Hematopoietic multipotent progenitor cell treated with erythropoietin and hydrocortisone succinate and interleukin-3 and kit ligand, for 6 days (in vitro differentiated cells): ENCODE measurements around the gene ZDHHC7.
A peak's percentile ranks its signal among the peaks of the same experiment; 100 is the strongest.
"Not testable (repeated sequence)": the region's sequence is repeated elsewhere in the genome, so short reads cannot be mapped to it uniquely, and the experiment has no call there.

Experiments
- DNase-seq: peaks from one replicate; pipeline ENCODE4 v3.0.0-alpha.2; 2015

The ZDHHC7 gene

DNA sequence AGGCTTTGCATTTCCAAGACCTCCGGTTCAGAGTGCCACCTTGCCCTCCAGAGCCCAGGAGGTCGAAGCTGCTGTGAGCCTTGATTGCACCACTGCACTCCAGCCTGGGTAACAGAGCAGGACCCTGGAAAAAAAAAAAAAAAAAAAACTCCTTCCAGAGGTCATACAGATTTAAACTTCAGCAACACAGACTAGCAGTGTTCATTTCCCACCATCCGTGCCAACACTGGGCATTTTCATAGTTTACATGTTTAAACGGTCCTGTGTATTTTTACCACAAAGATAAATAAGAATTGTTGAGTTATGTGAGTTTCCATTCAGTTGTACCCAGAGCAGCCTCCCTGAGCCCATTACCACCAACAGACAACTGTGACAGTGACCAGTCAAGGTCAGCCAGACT lies 50.4 kb downstream of the ZDHHC7 start:
- DNase-seq = no peak

DNA sequence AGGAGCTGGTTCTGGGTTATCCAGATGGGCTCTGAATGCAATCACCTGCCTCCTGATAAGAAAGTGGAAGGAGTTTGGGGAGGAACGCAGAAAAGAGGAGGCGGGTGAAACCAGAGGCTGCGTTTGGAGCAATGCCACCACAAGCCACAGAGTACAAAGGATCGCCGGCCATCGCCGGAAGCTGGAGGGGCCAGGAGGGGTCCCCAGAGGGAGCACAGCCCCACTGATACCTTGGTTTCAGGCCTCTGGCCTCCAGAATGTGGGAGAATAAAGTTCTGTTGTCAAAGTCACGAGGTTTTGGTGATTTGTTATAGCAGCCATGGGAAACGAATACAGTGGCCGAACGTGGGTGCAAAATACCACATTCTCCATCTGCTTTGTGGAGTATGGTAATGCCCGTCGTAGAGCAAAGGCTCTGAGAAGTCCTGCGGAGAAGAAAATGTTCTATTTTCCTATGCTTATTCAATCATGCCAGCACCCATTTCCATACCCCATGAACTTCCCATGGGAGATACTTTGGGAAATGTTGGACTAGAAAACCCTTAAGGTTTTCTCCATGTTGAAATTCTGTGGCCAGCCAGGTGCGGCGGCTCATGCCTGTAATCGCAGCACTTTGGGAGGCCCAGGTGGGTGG lies 51.4 kb downstream of the ZDHHC7 start:
- DNase-seq = no peak

DNA sequence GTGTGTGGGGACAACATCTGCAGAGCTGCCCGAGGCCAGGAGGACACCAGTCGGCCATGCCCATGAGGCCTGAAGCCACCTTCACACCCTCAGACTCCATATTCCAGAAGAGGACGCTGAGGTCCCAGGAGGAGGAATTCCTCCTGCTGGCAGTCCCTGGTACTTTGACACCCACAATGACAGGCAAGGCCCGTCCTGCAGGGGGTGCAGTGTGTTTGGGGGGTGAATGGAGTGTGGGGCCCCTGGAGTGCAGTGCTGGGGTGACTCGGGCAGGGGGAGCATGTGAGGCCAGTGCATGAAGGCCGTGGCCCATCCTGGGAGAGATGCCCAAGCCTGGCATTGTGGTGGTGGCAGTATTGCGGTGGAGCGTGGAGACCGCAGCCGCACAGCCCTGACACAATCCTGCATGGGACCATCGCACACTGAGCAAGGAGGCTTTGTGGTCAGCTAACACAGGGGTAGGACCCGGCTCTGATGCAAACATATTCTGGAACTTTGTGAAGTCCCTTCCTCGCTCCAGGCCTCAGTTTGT lies 52.2 kb downstream of the ZDHHC7 start:
- DNase-seq = peak; percentile 50

DNA sequence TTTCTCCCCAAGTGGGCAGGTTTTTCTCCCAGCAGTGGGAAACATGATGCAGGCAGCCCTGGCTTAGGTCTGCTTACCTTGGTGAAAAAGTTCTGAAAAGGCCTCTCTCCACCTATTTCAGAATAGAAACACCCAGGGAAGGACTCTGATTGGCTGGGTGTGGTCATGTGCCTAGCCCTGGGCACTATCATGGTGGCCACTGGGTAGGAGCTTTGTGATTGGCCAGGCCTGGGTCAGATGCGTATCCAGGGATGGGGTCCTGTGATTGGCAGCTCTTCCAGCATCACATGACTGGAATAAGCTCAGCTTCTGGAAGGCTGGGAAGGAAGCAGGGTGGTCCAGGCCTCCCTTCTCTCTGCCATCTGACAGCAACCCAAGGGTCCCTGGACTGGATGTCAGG lies 53.5 kb downstream of the ZDHHC7 start:
- no peak for DNase-seq

GRCh38 chr16:84957192-84957591 lies 54.1 kb downstream of the ZDHHC7 start:
- no peak for DNase-seq

- DNase-seq = no peak
These were observed 55.9 kb downstream of the ZDHHC7 start for GRCh38 chr16:84955427-84955826.

GRCh38 chr16:84953190-84953746 lies 58.1 kb downstream of the ZDHHC7 start:
- peak; percentile 46 for DNase-seq

GRCh38 chr16:84952335-84953189 lies 58.8 kb downstream of the ZDHHC7 start:
- peak; percentile 96 for DNase-seq

- peak; percentile 82 for DNase-seq
These were observed 60.4 kb downstream of the ZDHHC7 start for GRCh38 chr16:84950906-84951305.

DNA sequence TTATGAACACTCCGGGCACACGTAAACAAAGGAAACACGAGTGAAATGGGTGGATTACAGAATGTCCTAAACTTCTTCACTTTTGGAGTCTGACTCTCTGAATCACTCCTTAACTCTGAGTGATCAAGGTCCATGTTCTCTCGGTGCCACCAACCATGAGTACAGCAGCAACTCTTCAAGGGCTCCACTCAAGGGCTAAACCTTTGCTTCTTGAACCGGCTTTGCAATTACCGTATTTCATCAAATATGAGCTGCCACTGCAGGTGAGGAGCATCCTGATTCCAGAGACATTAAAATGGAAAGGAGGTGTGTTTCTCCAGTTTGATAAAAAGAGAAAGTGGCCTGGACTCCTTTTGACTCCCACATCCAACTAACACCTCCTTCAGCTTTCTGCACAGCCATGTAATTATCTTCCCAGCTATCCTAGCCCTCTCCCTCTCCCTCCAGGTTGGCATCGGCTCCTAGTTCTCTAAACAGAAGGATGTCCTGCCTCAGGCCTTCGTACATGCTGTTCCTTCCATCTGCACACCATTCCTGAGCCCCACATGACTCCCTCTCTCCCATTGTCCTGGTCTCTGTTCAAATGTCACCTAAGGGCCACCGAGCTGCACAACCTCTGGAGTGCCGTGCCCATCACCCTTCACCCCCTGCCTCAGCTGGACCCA lies 61.4 kb downstream of the ZDHHC7 start:
- no peak for DNase-seq

DNA sequence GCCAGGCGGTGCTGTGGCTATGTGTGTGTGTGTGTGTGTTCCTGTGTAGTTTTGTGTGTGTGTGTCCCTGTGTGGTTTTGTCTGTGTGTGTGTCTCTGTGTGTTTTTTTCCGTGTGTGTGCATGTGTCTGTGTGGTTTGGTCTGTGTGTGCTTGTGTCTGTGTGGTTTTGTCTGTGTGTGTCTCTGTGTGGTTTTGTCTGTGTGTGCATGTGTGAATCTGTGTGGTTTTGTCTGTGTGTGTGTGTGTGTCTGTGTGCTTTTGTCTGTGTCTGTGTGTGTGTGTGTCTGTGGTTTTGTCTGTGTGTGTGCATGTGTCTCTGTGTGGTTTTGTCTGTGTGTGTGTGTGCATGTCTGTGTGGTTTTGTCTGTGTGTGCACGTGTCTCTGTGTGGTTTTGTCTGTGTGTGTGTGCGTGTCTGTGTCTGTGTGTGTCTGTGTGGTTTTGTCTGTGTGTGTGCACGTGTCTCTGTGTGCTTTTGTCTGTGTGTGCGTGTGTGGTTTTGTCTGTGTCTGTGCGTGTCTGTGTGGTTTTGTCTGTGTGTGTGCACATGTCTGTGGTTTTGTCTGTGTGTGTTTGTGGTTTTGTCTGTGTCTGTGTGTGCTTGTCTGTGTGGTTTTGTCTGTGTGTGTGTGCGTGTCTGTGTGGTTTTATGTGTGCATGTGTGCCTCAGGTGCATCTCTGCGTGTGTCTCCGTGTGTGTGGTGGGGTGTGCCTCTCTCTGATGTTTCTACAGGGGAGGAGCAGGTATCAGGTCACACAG lies 62.3 kb downstream of the ZDHHC7 start:
- no peak for DNase-seq

DNA sequence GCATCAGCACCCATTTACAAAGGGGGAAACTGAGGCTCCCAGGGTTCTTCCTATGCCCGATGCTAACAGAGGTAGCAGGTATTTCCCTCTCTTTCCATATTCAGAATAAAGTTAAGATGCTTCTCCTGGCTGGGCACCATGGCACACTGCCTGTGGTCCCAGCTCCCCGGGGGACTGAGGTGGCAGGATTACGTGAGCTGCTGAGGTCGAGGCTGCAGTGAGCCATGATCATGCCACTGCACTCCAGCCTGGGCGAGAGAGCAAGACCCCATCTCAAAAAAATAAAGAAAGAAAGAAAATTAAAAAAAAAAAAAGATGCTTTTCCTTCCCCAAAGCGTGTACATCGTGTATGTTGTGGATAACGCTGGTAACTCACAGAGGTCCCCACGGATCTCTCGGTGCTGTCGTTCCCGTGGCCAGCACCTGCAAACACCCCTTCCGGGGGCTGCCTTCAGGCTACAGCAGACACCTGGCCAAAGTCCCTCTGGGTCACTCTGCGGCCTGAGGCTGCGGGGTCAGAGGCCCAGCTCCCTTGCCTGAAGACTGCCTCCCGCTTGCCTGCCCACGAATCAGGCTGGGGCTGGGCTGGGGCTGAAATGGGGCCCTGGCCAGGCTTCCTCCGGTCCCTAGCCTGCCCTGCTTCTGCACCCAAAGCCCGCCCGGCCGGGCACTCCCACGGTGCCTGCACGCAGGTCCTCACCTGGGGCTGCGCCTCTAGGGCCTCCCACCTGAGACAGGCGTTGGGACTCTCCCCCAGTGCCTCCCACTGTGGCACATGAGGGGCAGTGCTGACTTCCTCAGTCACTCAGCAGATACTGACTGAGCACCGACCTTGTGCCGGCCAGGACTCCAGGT lies 63.1 kb downstream of the ZDHHC7 start:
- no peak for DNase-seq

- DNase-seq = peak; percentile 73
These were observed 64.3 kb downstream of the ZDHHC7 start for GRCh38 chr16:84947022-84947421.

DNA sequence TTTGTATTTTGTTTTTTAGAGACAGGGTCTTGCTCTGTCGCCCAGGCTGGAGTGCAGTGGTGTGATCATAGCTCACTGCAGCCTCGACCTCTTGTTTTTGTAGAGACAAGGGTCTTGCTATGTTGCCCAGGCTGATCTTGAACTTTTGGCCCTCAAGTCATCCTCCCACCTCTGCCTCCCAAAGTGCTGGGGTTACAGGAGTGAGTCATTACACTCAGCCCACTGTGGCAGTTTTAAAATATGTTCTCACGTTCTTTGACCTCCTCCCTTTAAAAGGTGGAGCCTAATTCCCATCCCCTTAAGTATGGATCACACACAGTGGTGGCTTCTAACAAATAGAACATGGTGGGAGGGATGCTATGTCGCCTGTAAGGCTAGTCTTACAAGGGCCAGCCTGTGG lies 67.7 kb downstream of the ZDHHC7 start:
- DNase-seq = no peak

DNA sequence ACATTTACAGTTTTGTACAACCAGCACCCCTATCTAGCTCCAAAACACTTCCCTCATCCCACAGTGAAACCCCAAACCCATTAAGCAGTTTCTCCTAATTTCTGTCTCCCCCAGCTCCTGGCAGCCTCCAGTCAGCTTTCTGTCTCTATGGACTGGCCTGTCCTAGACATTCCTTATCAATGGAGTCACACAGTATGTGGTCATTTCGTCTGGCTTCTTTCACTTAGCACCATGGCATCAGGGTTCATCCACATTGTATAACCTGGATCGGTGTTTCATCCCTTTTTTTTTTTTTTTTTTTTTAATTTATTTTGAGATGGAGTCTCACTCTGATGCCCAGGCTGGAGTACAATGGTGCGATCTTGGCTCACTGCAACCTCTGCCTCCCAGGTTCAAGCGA lies 68.5 kb downstream of the ZDHHC7 start:
- no peak for DNase-seq

- no peak for DNase-seq
These were observed 69.4 kb downstream of the ZDHHC7 start for GRCh38 chr16:84941921-84942320.

DNA sequence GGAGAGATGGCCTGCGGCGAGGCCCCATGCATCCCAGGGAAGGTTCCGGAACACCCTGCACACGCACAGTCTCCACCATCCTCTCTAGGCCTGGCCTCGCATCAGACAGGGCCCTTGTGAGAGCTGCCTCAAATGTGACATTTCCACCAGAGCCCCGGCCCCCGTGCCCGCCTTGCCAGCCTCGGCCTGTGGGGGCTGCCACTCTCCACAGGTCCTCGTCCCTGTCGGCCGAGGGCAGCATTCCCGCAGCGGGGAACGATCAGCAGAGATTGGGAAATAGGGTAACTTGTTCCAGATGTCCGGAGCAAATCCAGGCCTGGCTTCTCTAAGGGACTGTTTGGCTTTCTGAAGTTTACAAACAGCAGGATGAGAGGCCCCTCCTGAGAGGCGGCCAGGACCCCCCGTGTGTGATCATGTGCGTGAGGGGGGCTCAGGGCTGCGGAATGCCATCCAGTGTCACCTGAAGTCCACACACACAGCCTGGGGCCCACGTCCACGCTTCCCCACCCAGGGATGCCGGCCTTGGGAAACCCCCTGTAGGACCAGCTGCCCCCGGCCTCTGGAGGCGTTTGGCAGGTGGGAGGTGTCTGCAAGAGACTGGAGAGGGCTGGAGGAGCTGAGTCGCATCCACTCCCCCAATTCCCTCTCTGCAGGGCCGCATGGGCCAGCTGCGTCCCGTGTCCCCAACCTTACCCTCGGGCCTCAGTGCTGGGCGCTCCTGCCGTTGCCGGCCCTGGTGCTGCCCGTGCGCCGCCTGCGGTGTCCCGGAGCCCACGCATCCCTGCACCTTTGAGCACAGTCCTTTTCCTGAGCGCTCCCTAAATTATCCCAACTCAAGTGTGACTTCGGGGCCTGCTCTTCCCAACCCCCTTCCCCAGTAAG lies 70.4 kb downstream of the ZDHHC7 start:
- no peak for DNase-seq

- DNase-seq = not testable (repeated sequence)
These were observed 72.7 kb downstream of the ZDHHC7 start for GRCh38 chr16:84938616-84939015.

DNA sequence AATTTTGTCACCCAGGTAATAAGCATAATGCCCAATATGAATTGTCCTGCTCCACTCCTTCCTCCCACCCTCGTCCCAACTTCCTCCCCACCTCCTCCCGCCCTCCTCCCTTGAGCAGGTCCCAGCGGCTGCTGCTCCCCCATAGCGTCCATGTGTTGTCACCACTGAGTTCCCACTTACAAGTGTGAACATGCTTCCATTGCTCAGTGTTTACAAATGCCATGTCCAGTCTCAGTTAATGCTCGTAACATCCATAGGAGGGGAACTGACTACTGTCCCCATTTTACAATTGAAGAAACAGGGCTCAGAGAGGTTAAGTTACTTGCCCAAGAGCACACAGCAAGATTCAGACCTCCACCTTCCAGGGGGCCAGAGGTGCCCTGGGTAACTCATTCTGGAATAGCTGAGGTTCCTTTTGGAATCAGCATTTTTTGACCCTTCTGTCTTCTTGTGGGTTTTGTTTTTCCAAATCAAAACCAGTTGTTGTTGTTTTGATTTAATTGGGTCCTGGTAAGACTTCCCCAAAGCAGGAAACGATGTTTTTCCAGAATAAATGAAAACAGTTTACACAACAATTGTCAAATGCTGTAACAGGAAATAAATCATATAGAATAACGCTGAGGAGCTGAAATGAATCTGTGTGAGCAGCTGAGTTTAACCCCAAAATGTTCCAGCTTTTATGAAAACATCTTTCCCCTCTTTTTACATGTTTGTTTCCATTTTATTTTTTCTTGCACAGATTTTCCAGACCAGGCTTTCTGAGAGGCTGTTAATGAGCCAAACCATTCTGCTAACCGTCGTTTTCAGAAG lies 73.9 kb downstream of the ZDHHC7 start:
- no peak for DNase-seq
